AG09319 (cell line): ENCODE measurements around the gene CNTN2.

Experiments used
- DNase-seq: peaks from one replicate; pipeline ENCODE4 v3.0.0-alpha.2; 2010; ENCODE audit warnings: low read depth; ENCODE audit errors: extremely low read depth
- TF ChIP-seq, protein P1 (sequence below): IDR thresholded peaks from 2 replicates; pipeline ENCODE4 v1.5.1; 2011; ENCODE audit warnings: low read depth, mild to moderate bottlenecking, inconsistent platforms, low read length, moderate library complexity

Gene CNTN2

DNA sequence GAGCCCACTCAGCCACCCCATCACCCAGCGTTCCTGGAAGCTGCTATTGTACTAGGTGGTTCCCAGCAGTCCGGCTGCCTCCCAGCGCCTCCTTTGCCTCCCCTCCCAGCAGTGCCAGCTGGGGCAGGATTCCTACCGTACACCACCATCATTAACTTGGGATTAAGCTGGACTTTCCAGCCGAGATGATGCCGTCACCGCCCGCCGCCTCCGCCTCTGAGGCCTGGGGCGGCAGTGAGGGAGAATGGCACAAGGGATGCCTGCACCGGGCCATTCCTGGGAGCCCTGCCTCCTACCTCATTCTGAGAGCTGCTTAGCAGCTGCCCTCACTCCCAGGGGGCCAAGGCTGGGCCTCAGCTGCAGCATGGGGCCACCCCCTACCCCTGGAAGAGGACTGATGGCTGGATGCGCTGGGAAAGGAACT, 13.2 kb downstream of the CNTN2 start:
- DNase-seq, result no peak
- TF ChIP-seq, protein P1, sequence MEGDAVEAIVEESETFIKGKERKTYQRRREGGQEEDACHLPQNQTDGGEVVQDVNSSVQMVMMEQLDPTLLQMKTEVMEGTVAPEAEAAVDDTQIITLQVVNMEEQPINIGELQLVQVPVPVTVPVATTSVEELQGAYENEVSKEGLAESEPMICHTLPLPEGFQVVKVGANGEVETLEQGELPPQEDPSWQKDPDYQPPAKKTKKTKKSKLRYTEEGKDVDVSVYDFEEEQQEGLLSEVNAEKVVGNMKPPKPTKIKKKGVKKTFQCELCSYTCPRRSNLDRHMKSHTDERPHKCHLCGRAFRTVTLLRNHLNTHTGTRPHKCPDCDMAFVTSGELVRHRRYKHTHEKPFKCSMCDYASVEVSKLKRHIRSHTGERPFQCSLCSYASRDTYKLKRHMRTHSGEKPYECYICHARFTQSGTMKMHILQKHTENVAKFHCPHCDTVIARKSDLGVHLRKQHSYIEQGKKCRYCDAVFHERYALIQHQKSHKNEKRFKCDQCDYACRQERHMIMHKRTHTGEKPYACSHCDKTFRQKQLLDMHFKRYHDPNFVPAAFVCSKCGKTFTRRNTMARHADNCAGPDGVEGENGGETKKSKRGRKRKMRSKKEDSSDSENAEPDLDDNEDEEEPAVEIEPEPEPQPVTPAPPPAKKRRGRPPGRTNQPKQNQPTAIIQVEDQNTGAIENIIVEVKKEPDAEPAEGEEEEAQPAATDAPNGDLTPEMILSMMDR, result no peak

GRCh38 chr1:205056956-205057568, 14.1 kb downstream of the CNTN2 start:
- TF ChIP-seq, protein P1, result no peak
- DNase-seq, result no peak

GRCh38 chr1:205057808-205058575, 15.0 kb downstream of the CNTN2 start:
- no peak for DNase-seq
- TF ChIP-seq, protein P1, result no peak

- DNase-seq, result no peak
- TF ChIP-seq, protein P1, result no peak
Measured at GRCh38 chr1:205058853-205059252, 15.8 kb downstream of the CNTN2 start.

DNA sequence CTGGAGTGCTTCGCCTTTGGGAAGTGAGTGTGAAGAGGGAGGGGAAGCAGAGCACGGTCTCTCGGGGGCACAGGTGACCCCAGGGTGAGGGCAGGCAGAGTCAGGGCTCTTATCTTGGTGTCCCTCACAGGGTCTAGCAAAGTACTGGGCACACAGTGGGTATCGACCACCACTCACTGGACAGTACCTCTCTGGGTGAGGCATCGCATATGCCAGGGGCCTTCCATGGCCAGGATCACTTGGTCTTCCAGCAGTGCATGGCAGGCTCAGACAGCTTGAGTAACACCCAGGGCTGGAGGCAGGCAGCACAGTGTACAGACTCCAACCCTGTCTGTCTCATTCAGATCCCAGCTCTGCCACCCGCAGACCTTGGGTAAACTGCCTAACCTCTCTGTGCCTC, 16.6 kb downstream of the CNTN2 start:
- no peak for DNase-seq
- TF ChIP-seq, protein P1, result no peak

DNA sequence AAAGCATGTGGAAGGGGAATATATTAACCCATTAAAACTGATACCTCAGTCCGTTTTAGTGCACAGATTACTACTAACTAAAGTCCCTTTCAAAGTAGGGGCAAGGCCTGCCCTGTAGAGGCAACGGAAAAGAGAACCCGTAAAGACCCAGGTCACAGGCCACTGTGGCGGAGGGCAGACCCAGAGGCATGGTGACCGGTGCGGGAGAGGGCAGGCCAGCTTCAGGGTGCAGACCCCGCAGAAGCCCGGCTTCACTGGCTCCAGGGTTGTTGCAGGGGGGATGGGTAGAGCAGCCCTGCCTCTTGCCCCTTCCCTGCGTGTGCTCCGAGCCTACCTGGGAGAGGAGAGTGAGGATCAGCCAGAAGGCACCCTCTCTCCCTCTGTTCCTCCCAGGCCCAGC, 17.7 kb downstream of the CNTN2 start:
- TF ChIP-seq, protein P1, result no peak

GRCh38 chr1:205061227-205061626, 18.2 kb downstream of the CNTN2 start:
- TF ChIP-seq, protein P1, result no peak
- DNase-seq, result no peak

More for the DNA sequence above, 17.7 kb downstream of the CNTN2 start:
- no peak for DNase-seq
